ENCODE data around the gene SMAD3. TPM values are rescaled to one million over a fixed set of nuclear protein-coding genes. Genes with fewer than 3 reads are reported as not detected.

Gene SMAD3
- total and polyA plus RNA-seq, 2 of the 4 experiments (the other 2 are of a cell fraction) = 71.0 to 177 TPM

DNA sequence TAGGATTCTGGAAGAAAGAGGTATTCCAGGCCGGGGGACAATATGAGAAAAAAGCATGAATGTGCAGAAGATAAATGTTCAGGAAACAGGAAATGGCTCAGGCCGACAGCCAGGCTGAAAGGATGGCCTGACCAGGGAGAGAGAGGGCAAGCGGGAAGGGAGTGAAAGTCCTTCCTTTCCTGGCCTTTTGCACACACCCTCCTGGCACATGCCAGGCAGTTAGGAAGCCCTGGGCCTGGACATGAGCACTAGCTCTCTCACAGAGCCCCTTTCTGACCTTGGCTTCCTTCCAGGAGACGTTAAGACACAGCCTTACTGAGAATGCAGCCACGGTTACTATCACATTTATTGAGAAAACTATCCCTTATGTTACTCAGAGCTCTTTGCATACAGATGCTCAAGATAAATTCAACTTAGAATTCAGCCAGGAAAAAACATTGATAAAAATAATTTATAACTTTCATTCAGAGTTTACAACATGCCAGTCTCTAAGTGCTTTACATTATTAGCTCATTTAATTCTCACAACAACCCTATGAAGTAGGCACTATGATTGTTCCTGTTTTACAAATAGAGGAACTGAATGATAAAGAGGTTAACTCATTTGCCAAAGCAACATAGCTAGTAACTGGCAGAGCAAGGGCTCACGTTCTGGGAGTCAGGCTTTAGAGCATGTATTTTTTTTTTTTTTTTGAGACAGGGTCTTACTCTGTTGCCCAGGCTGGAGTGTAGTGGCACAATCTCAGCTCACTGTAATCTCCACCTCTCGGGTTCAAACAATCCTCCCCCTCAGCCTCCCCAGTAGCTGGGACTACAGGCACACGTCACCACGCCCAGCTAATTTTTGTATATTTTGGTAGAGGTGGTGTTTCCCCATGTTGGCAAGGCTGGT lies 39.4 kb upstream of the SMAD3 start:
- Histone ChIP-seq H3K14ac (replicated peaks; ENCODE audit: low read depth, low read length) (peak overlapping the region; percentile 95), H4K91ac (ENCODE audit: insufficient read depth, low read depth, low read length) (peak overlapping the region; percentile 94), H2BK15ac (ENCODE audit: low read depth, low read length) (peak overlapping the region; percentile 93; the same call in 2 of the 3 replicates), H3K27ac (ENCODE audit: insufficient read depth, low read length) (peak overlapping the region; percentile 84), H3K9me3 (ENCODE audit: control insufficient read depth, insufficient read depth, low read length) (no peaks in the 10 kb centered on the region), H2BK5ac (ENCODE audit: low read depth, low read length, poor library complexity, severe bottlenecking) (peak overlapping the region; percentile 77), H4K20me1 (ENCODE audit: insufficient read depth, low read length) (no peaks in the 10 kb centered on the region; the same call in 1 of the 2 replicates), H3K4me1 (ENCODE audit: control insufficient read depth, insufficient read depth, low read length) (peaks cover 30% of the 10 kb centered on the region), H3K56ac (ENCODE audit: extremely low read depth, insufficient read depth, low read length) (peak overlapping the region; percentile 76), H3K4me3 (ENCODE audit: insufficient read depth, low read depth, low read length) (no peak overlapping the region), H3K27me3 (ENCODE audit: control insufficient read depth, insufficient read depth, low read length) (no peaks in the 10 kb centered on the region), H3K23ac (ENCODE audit: low read depth, low read length) (peak overlapping the region; percentile 98), H3K36me3 (ENCODE audit: control insufficient read depth, insufficient read depth, low read length) (no peaks in the 10 kb centered on the region), H2AK5ac (ENCODE audit: low read depth, low read length) (peak overlapping the region; percentile 88), H3K4me2 (ENCODE audit: low read depth, low read length) (peak overlapping the region; percentile 41), H3K9ac (ENCODE audit: low read depth, low read length) (peak overlapping the region; percentile 62), H2BK120ac (ENCODE audit: low read depth, low read length) (peak overlapping the region; percentile 98), H3K4ac (ENCODE audit: low read depth, low read length) (peak overlapping the region; percentile 96), H3K79me1 (ENCODE audit: low read depth in 1 of 2, low read length in 2 of 2) (peaks cover 0 to 23% of the 10 kb centered on the region in 2 experiments; a peak in 2 of 4 replicates), H4K5ac (ENCODE audit: low read depth, low read length) (peak overlapping the region; percentile 85), H2AFZ (replicated peaks; ENCODE audit: low read length, poor library complexity) (peak overlapping the region; percentile 87), H3K18ac (ENCODE audit: low read depth, low read length) (peak overlapping the region; percentile 65), H3K9me1 (ENCODE audit: insufficient read depth, low read length) (peaks cover 24% of the 10 kb centered on the region), H4K8ac (ENCODE audit: low read depth in 2 of 2, low read length in 2 of 2) (peak overlapping the region; percentile 56 to 97), H2BK20ac (ENCODE audit: low read depth, low read length) (peak overlapping the region; percentile 99), H2AK9ac (replicated peaks; ENCODE audit: low read depth, low read length, poor library complexity) (peak overlapping the region; percentile 5)
- ChIA-PET CTCF (interaction anchor here (0.6 to 1.5 kb wide), 3 partner anchors 16 to 1358 kb away, joined by 3 read pairs; no protein-coding TSS in a partner anchor), POLR2A (ENCODE audit: unreplicated experiment) (no interaction called here)
- in situ Hi-C loops (cut with MboI; ENCODE audit: low sequenced_read_pairs) (no loop called here), intact Hi-C loops (cut with micrococcal nuclease) (no loop called here), dilution Hi-C loops (cut with HindIII; ENCODE audit: low sequenced_read_pairs, unreplicated experiment) (no loop called here)
- TF ChIP-seq, protein P1, sequence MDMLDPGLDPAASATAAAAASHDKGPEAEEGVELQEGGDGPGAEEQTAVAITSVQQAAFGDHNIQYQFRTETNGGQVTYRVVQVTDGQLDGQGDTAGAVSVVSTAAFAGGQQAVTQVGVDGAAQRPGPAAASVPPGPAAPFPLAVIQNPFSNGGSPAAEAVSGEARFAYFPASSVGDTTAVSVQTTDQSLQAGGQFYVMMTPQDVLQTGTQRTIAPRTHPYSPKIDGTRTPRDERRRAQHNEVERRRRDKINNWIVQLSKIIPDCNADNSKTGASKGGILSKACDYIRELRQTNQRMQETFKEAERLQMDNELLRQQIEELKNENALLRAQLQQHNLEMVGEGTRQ (IDR thresholded peaks at IDR 0.05; ENCODE audit: low read depth, low read length) = no peak
- TF ChIP-seq POLR2A (IDR thresholded peaks at IDR 0.05; ENCODE audit: low read depth, low read length) (no peak), CTCF (conservative IDR thresholded peaks at IDR 0.05; ENCODE audit: low read depth, low read length) (no peak), FOS (IDR thresholded peaks at IDR 0.05; ENCODE audit: low read depth, low read length) (no peak), MAZ (IDR thresholded peaks at IDR 0.05; ENCODE audit: borderline replicate concordance, low read depth, low read length) (no peak), MAFK (IDR thresholded peaks at IDR 0.05; ENCODE audit: low read depth, low read length) (no peak), CHD1 (IDR thresholded peaks at IDR 0.05; ENCODE audit: low read depth, low read length) (no peak), SMC3 (IDR thresholded peaks at IDR 0.05; ENCODE audit: low read depth, low read length) (no peak), RAD21 (IDR thresholded peaks at IDR 0.05; ENCODE audit: low read length) (no peak), MXI1 (IDR thresholded peaks at IDR 0.05; ENCODE audit: borderline replicate concordance, low read depth, low read length) (no peak)
- TF ChIP-seq, protein P2, sequence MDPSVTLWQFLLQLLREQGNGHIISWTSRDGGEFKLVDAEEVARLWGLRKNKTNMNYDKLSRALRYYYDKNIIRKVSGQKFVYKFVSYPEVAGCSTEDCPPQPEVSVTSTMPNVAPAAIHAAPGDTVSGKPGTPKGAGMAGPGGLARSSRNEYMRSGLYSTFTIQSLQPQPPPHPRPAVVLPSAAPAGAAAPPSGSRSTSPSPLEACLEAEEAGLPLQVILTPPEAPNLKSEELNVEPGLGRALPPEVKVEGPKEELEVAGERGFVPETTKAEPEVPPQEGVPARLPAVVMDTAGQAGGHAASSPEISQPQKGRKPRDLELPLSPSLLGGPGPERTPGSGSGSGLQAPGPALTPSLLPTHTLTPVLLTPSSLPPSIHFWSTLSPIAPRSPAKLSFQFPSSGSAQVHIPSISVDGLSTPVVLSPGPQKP (IDR thresholded peaks at IDR 0.05; ENCODE audit: borderline replicate concordance, low read depth, low read length) = no peak
- ATAC-seq (ENCODE audit: low read depth) (peak; percentile 44), DNase-seq (peak; percentile 51)
- BruUV-seq (replicated peaks) = no TSS peak
- 0% methylated on average over 1 of the region's 9 CpGs; no CpG with 5 or more reads in 1 of the 2 experiments for WGBS, 2 experiments (ENCODE audit: extremely low coverage in 2 of 2, insufficient read length in 1 of 2)
